Activated CD8-positive, alpha-beta memory T cell treated with anti-CD3 and anti-CD28 coated beads for 36 hours (primary cell): ENCODE results near the gene PAK1. TPM values are rescaled to one million over a fixed set of nuclear protein-coding genes. Genes with fewer than 3 reads are reported as not detected.
"Not testable (repeated sequence)": the region's sequence is repeated elsewhere in the genome, so short reads cannot be mapped to it uniquely, and the experiment has no call there.

Experiments used
- CTCF ChIA-PET: fragments of 350-600 bp; sonication (Branson Sonifier 250); formaldehyde crosslinking; loops from one replicate; lab custom pipeline; 2021; ENCODE audit warnings: antibody characterized with exemption; lab: Charles Lee
- POLR2A ChIA-PET: fragments of 350-600 bp; sonication (Branson Sonifier 250); formaldehyde crosslinking; loops from one replicate; lab custom pipeline; 2021; ENCODE audit warnings: antibody characterized with exemption; lab: Charles Lee
- total RNA-seq, 2 experiments: library from RNA; stranded (reverse); gene quantifications; one replicate each; pipeline ENCODE4 v1.2.3, GENCODE V29; 2021

Gene PAK1
- total RNA-seq, 2 experiments from 2014 or later: 33.1 to 35.2 TPM

DNA sequence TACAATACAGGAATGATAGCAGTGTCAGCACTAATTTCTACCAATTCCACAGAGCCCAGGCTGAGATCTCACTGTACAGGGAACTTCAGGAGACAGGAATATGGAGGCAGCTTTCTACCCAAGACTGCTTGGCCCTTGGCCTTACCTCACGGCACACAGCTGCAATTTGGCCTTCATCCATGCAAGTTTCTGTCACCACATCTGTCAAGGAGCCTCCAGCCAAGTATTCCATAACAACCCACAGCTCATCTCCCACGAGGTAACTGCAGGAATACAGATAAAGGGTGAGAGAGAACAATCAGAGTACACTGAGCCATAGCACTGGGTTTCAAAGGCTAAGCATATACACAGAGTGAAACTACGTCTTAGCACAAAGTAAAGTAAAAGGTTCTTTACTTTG, 133.4 kb downstream of the PAK1 start:
- CTCF ChIA-PET: no interaction called here
- POLR2A ChIA-PET: no interaction called here

DNA sequence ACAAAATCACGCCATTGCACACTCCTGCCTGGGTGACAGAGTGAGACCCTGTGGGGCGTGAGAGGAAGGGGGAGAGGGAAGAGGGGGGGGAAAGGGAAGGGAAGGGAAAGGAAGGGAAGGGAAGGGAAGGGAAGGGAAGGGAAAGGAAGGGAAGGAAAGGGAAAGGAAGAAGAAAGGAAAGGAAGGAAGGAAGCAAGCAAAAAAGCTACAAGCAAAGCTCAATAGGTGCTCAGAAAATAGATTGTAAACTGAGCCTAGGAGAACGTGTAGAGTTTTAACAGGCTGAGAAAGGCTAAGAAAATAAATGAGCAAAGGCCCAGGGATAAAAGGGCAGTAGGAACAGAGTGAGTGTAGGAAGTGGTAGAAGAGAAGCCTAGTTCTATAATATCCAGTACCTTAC, 141.6 kb downstream of the PAK1 start:
- POLR2A ChIA-PET: no interaction called here
- CTCF ChIA-PET: interaction anchor here (0.5 kb wide), 1 partner anchor 37 kb away, joined by 3 read pairs; no protein-coding TSS in a partner anchor

DNA sequence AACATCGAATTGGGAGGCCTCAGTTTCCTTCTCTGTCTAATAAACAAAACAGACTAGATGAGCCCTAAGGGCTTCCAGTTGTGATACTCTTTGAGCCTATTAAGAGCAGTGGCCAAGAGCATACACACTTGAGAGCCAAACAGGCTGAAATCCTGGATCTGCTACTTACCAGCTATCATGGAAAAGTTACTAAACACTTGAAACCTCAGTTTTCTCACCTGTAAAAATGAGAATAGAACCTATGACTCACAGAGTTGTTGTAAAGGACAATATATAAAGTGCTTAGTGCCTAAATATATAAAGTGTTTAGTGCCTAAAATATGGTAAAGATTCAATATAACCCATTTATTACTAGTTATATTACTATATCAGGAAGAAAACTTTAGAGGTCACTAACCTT, 148.7 kb downstream of the PAK1 start:
- POLR2A ChIA-PET: no interaction called here
- CTCF ChIA-PET: no interaction called here

DNA sequence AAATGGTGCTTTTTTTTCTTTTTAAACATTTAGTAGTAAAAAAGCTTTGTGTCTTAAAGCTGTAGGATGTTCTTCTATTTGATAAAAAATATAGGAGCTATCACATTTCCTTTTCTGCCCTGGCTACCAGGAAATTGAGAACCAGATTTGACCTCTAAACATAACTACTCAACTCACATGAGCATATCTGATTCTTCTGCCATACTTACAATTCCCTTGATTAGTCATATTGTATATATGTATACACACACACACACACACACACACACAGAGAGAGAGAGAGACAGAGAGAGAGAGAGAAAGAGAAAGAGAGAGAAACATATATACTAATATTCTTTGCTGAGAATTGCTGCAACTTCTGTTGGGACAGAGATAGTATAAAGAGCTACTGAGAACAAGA, 149.4 kb downstream of the PAK1 start:
- ChIA-PET CTCF (no interaction called here), POLR2A (no interaction called here)

DNA sequence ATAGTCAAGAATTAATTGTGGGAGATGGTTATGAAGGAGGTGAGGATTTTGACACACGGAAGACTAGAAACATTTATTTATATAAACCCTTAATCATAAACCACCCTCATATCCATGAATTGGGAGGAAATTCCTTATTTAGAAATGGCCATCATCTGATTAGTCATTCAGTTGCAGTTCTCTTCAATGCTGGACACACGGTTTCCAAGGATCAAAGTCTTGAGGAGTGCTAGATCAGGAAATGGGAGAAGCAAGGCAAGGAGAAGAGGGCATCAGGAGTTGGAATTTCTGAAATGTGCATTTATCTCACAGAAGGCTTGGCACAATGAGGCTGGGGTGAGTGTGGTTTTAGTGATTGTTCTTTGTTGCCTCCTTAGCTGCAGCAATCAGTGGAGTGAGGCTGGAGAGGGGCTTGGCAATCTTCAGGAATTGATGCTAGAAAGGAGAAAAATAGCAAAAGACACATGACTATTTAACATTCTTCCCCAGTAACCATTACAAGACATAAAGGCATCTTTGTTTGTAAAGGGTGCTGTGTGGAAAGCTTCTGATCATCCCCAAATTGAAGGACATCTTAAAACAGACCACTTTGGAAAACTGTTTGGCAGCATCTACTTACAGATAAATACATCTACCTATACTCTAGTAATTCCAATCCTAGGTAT, 150.8 kb downstream of the PAK1 start:
- ChIA-PET CTCF (interaction anchor here (0.5 kb wide), 1 partner anchor 294 kb away, joined by 4 read pairs; no protein-coding TSS in a partner anchor), POLR2A (interaction anchor here (0.7 kb wide), 1 partner anchor 284 kb away, joined by 6 read pairs; no protein-coding TSS in a partner anchor)

DNA sequence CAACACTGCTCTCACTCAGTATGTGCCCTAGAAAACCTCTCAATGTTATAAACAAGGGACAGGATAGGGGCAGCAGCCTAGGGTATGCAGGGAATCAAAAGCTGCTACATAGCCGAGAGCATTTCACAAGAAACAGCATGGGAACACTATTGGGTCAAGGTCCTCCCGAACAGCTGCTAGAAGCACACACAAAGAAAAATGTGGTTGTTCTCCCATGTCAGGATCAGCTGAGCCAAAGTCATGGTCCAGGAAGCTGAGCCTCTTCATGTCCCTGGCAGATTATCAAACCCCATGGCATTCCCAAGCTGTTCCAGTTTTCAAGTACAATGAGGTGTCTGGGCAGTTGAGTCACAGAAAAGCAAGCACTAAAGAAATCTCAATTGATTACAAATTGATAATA, 151.4 kb downstream of the PAK1 start:
- ChIA-PET POLR2A (interaction anchor here (0.6 kb wide), 1 partner anchor 172 kb away, joined by 3 read pairs; no protein-coding TSS in a partner anchor), CTCF (interaction anchor here (0.5 kb wide), 1 partner anchor 294 kb away, joined by 4 read pairs; no protein-coding TSS in a partner anchor)

DNA sequence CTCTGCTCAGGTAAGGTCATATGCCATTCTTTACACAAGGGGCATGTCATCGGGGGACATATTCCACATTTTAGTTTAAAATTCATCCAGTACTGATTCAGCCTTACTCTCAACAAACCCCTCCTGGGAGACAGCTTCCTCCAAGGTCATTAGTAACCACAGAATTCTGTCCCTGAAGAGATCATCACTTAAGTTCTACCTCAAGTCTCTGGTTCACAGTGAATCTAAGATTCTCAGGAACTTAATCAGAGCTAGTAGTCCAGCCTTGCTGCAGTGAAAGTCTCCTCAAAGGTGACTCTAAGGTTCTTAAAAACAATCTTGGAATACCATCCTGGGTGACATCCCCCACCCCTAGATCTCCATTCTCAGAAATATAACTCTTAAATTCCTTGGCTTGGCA, 153.5 kb downstream of the PAK1 start:
- ChIA-PET POLR2A (no interaction called here), CTCF (no interaction called here)

DNA sequence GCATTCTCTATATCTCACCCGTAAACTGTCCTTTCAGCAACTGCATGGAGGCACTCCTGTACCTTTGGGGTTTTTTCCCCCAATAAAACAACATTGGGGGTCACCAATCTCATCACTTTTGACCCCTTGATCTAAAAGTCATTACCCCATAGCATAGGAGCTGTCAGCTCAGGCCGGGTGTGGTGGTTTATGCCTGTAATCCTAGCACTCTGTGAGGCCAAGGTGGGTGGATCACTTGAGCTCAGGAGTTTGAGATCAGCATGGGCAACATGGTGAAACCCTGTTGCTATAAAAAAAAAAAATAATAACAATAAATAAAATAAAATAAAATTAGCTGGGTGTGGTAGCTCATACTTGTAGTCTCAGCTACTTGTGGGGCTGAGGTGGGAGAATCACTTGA, 155.3 kb downstream of the PAK1 start:
- ChIA-PET CTCF (interaction anchor here (0.7 kb wide), 1 partner anchor 199 kb away, joined by 4 read pairs; no protein-coding TSS in a partner anchor), POLR2A (no interaction called here)

DNA sequence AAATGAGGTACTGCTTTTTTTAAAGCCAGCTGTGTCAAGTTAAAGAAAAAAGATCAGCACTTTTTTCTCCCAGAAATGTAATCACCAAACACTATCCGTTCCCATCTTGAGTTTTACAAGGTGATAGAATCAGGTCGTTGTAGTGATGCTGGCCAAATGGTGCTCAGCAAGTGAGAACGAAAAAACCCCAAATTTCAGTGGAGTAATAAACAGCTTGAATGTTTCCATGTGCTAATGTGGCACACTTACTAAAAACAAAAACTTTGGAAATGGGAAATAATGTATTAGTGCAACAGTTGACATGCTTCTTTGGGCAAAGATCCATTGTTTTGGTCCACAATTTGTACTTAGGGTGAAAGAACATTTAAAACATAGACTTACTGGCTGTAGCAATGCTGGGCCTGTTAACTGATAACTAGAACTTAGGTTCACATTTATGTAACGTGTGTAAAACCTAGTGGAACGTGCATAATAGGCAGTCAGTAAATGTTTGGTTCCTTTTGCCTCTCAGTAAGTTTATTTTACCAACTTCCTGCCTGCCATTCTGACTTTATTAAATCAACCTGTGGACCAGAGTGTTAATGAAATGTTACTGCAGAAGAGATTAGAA, 157.1 kb downstream of the PAK1 start:
- ChIA-PET POLR2A (no interaction called here), CTCF (no interaction called here)

DNA sequence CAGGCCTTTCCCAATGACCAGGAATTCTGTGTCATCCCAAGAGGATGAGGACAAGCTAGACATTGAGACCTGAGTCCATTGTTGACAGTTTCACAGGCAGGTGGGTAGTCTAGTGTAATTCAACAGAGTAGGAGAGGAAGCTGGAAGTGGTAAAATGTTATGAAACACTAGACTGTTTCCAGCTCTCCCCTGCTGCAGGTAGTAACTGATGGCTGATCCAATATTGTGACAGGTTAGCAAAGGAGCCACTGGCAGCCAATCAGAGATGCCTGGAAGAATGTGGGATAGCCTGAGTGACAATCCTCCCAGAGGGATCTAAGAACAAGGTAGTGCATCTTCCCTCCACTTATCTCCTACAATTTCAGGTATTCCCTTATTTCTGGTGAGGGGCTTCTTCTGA, 161.8 kb downstream of the PAK1 start:
- ChIA-PET POLR2A (interaction anchor here (0.7 kb wide), 1 partner anchor 291 kb away, joined by 3 read pairs; no protein-coding TSS in a partner anchor), CTCF (no interaction called here)

DNA sequence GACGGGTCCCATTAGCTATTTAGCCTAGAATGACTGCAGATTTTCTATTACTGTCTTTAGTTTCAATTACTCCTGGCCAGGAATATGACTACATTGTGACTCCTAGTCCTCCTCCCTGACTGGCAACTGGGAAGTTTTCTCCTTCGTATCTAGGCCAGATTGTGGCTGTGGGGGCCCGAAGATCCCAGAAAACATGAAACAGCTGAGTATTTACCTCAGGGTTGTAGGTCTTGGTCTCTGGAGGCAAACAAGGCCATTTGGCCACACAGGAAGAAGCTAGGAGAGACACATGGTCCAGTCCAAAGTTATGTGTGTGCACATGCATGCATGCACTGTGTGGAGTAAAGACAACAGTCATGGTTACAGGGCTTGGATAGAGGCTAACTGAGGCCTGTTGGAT, 162.2 kb downstream of the PAK1 start:
- ChIA-PET CTCF (no interaction called here), POLR2A (no interaction called here)

DNA sequence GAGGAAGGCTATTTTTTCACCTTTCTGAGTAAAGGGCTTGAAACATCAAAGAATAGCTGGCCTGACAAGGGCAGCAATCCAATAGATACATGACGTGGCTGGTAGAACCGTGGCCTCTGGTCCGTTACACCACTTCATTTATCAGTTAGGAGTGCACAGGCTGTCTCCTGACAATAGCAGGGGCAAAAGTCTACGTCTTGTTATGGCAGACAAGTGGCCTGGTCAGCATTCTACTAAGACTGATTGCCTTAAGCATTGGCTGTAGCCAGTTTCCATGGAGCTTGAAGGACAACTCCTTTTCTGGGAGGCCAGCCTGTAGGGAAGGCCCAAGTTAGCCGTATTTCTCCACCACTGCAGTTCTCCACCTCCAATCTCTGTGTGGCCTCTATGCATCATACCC, 163.2 kb downstream of the PAK1 start:
- ChIA-PET CTCF (no interaction called here), POLR2A (no interaction called here)

DNA sequence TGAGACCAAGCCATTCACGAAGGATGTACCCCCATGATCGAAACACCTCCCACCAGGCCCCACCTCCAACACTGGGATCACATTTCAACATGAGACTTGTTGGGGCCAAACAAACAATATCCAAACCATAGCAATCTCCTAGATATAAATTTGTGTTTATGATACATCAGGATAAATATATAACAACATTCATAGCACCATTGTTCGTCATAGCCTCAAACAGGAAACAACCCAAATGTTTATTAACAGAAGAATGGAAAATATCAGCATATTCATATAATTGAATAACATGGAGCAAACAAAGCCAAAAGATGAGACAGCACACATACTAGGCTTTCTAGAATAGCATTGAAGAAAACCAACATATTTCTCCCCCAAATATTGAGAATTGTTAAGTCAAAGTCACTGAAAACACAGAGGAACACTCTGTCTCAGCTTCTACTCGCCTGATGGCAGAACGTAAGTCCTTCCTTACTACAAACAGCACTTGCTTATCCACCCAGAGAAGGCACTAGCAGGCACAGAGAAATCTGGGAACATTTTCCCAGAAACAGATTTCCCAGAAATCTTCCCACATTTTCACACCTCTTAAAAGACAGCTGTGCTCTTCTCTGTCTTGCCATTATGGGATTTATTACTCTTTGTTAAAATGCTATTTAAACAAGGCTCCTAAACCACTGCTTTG, 164.4 kb downstream of the PAK1 start:
- ChIA-PET CTCF (no interaction called here), POLR2A (no interaction called here)

DNA sequence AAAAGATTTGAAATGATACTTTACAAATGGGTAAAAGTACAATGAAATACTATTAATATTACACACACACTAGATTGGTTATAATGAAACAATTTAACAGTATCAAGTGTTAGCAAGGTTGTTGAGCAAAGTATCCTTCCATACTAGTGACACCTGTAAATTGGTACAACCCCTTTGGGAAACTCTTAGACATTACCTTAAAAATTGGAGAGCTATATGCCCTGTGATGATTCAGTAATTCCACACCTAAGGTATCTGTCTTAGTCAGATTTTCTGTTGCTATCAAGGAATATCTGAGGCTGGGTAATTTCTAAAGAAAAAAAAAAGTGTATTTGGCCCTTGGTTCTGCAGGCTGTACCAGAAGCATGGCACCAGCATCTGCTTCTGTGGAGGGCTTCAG, 165.1 kb downstream of the PAK1 start:
- POLR2A ChIA-PET: no interaction called here
- CTCF ChIA-PET: interaction anchor here (1.4 kb wide), 1 partner anchor 10 kb away, joined by 3 read pairs; no protein-coding TSS in a partner anchor

DNA sequence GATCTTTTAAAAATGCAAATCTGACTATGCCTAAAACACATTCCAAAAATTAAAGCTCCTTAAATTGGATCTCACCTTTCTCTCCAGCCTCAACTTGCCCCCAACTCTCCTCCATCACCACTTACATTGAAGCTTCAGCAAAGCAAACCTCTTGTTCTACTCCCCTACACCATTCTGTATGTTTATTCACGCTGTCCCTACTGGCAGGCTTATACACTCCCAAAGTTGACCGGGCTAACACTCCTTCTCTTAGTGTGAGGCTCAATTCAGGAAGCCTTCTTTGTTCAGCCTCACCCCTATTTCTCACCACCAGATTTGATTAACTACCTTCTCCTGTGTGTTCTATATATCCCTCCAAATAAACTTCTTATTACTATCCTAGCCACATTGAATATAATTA, 170.6 kb downstream of the PAK1 start:
- CTCF ChIA-PET: no interaction called here
- POLR2A ChIA-PET: no interaction called here

DNA sequence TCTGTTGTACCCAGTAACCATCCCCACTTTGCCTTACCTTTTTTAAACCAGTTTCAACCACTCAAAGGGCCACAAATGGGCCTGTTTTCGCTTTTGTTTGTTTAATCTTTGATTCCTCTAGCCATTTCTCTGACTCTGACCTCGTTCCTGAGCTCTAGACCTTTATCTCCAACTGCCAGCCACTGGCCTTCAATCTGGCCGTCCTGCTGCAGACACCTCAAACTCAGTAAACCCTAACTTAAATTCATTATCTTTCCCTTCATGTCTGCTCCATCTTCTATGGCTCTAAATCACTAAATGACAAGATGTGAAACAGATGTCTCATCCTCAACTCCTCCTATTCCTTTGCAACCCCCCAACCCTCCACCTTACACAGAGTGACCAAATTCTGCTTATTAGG, 171.1 kb downstream of the PAK1 start:
- ChIA-PET POLR2A (no interaction called here), CTCF (no interaction called here)

DNA sequence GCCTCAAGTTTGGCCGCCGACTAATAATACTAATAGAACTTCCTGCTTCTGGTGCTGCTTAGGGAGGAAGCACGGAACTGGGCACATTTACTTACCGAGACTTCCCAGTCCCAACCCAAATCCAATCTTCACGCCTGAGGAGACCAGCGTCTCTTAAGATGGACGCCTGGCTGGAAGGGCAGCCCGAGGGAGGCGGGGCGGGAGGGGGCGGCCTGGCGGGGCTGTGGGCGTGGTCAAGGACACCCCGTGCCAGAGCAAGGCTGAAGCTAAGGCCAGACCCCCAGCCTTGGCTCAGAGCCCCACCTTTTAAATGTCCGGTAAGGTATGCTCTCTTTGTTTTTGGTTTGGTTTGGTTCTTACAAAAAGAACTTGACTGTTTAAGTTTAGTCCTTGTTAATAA, 172.4 kb downstream of the PAK1 start, which contains the start of gene GDPD4:
Gene GDPD4 (minus strand): TSS at position 177 of the 400 bp plus-strand sequence. CDS start 16,549 bp downstream, outside the sequence.
- CTCF ChIA-PET: no interaction called here

DNA sequence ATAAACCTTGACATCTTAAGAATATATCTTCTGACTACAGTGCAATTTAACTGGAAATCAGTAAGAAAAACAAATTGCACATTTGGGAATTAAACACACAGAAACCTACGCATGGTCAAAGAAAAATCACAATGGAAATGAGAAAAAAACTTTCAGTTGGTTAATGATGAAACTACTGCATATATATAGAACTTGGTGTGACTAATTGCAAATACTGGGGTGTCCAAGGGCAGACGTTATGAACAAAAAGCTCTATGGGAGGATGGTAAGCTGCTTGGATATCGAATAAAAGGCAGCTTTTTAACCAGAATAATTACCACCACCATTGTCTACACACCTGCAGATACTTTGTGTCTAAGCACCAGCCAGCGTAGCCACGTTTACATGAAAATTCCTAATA, 173.2 kb downstream of the PAK1 start:
- CTCF ChIA-PET: no interaction called here

More for the DNA sequence above, 172.4 kb downstream of the PAK1 start, which contains the start of gene GDPD4:
- POLR2A ChIA-PET: no interaction called here

DNA sequence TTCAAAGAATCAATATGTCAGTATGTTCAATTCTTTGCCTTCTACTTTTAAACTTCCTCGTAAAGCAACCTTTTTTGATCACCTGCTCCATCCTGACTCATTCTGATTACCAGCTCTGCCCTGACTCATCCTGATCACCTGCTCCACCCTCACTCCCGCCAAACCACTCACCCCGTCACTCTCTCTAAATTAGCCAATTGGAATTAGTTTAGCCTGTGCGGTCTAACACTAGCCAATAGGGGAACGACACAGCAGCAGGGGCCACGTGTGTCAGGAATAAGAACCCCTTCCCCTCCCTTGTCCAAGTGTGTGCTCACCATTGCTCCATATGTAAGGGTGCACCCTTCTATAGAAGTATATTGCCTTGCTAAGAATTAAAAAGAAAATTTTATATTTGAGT, 173.9 kb downstream of the PAK1 start:
- POLR2A ChIA-PET: not testable (repeated sequence)
- CTCF ChIA-PET: interaction anchor here (1.5 kb wide), 1 partner anchor 8 kb away, joined by 3 read pairs; no protein-coding TSS in a partner anchor

More for the DNA sequence above, 173.2 kb downstream of the PAK1 start:
- POLR2A ChIA-PET: no interaction called here

DNA sequence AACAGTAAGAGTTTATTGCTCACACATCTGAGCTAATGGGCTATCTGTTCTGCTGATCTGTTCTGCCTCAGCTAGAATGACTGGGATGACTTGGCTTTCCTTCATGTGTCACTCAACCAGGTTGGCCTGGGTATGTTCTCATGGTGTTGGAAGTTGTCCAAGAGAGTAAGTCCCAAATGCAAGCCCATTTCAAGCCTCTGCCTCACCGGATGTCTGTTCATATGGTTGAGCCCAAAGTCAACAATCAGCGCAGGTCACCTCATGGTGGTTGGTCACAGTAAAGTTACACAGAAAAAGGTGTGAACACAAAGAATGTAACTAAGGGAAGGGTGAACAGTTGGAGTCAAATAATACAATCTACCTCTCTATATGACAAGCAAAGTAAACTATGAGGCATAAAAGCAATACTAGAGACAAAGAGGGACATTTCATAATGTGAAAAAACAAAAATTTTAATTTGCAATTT, 174.3 kb downstream of the PAK1 start:
- ChIA-PET CTCF (interaction anchor here (1.5 kb wide), 1 partner anchor 9 kb away, joined by 3 read pairs; no protein-coding TSS in a partner anchor), POLR2A (no interaction called here)
